Muscle of back (tissue), 11 donors: ENCODE data around the gene CCDC112. TPM values are rescaled to one million over a fixed set of nuclear protein-coding genes. Genes with fewer than 3 reads are reported as not detected.
"Not testable (repeated sequence)": the region's sequence is repeated elsewhere in the genome, so short reads cannot be mapped to it uniquely, and the experiment has no call there.

ENCODE experiments used
- DNase-seq, 3 donors: peaks; one replicate each; pipeline versions ENCODE4 v3.0.0 to v3.0.0-alpha.2; 2013
- polyA plus RNA-seq, 10 donors: library from polyadenylated mRNA; unstranded; fragments of 120-200 nt; gene quantifications; one replicate each; pipeline ENCODE4 v1.2.1, GENCODE V29; 2013; ENCODE audit not compliant: insufficient read length in 10 of 10

The CCDC112 gene
- polyA plus RNA-seq, 10 donors, result 6.6 to 12.4 (median 9.7) TPM

GRCh38 chr5:115262321-115263077, 34.0 kb downstream of the CCDC112 start, which contains the start of gene PGGT1B:
TSS of gene PGGT1B (minus strand) at chr5:115262877. CDS start at chr5:115262851, 26 bp downstream.
- DNase-seq, result peak; percentile 58 to 93 (median 80)

DNA sequence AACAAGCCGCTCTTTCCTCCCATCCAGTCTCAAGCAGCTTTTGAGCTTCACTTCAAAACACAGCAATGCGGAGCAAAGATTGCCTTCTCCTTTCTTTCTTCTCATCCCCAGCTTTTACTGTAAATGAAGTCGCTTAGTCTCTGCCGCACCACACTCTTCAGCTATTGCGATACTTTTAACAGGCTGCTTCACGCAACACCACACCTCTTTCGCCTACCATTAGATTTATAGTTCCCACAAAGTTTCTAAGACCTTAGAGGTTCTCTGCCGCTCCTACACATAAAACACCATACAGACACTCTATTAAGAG, 34.5 kb downstream of the CCDC112 start:
- peak in 1 of 3 donors; percentile 1 for DNase-seq

DNA sequence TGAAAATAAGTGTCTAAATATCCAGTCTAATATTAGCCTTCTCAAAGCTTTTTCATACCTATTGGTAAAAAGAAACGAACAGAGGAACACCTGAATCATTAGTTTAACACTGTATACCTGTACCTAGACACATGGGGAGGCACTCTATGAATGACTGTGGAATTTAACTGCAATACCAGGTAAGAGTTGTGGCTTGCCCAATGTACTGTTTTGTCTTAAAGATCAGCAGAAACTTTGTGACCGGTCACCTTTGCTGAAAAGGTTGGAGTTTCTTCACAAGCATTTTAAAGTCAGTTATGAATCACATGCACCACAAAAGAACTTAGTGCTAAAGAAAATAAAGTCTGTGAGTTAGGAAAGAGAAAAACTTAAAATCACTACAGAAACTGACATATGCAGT, 36.2 kb downstream of the CCDC112 start:
- no peak for DNase-seq

DNA sequence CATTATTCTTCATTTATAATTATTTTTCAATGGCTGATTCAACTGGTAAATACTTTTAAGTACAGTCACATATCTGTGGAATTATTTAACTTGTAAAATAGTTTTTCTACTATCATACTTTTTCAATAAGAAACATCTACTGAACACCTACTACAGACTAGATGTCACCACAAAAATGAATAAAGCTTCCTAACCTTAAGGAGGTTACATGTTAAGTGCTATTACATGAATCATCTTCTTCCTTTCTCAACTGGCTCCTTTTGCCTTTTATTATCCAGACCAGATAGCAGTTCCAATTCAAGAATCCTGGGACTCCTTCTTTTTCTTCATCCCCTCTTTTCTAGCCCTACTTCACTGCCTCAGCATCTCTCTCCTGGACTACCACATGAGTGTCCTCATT, 38.5 kb downstream of the CCDC112 start:
- DNase-seq, result no peak

- not testable (repeated sequence) for DNase-seq
These were observed 47.1 kb downstream of the CCDC112 start for GRCh38 chr5:115249379-115249778.

GRCh38 chr5:115246361-115246991, 50.0 kb downstream of the CCDC112 start:
- DNase-seq, result peak; percentile 15 to 48 (median 34)

DNA sequence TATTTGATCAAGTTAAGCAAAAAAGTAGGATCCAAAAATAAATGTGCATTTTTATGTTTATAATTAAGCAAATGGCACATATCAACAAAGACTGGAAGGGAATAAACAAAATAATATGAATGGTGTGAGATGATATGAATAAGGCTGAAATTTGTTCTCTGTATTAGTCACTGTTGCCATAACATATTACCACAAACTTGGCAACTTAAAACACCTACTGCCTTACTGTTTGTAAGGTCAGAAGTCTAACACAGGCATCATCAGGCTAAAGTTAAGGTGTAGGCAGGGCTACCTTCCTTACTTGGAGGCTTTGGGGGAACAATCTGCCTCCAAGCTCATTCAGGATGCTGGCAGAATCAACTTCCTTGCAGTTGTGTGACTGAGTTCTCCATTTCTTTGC, 53.0 kb downstream of the CCDC112 start:
- no peak for DNase-seq

DNA sequence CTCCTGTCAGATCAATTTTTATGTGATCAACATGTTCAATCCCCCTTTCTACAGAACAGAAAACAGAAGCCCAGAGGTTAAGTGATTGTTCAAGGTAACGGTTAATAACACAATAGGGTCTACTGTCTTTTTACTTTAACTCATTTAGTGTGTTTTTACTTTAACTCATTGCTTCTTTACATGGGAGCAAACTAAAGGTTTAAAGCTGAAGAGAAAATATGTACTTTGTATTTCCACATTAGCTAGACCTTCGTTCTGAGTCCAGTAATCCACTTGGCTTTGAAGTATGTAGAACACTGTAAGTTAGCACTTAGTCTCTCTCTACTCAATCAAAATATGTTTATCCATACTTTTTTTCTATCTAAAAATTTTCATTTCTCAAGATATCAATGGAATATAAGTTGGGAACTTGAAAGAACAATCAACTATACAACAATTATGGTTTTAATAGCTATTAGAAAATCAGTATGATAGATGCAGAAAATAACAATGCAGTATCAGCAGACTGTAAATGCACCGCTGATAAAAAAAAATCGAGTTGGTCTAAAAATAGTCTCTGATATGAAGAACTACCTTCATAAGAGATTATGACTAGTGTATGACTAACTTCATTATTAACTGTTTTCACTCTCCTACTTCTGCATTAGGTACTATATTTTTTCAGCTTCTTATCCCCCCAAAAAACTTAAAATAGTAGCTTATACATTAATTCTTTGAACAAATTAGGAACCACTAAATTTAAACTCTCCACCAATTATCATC, 54.4 kb downstream of the CCDC112 start:
- DNase-seq, result no peak

DNA sequence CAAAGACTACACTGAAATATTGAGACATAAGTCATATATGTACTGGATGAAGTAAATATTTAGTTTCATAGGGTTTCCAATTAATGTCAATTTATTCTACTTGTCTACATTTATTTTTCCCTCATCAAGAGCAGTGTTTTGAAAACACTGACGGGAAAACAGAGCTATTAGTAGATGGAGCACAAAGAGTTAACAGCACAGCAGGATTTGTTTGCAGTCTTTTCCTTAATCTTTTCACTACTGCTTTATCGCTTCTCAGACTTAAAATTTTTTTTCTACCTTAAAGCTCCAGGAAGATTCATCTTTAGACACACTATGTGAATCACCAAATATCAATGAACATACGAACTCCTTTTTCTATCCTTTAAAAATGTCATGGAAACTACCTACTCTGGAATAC, 59.4 kb downstream of the CCDC112 start:
- DNase-seq, result no peak

- no peak for DNase-seq
These were observed 59.9 kb downstream of the CCDC112 start for GRCh38 chr5:115236599-115236998.

- DNase-seq, result no peak
These were observed 64.9 kb downstream of the CCDC112 start for GRCh38 chr5:115231598-115231997.

GRCh38 chr5:115229606-115230005, 66.8 kb downstream of the CCDC112 start:
- DNase-seq, result no peak

DNA sequence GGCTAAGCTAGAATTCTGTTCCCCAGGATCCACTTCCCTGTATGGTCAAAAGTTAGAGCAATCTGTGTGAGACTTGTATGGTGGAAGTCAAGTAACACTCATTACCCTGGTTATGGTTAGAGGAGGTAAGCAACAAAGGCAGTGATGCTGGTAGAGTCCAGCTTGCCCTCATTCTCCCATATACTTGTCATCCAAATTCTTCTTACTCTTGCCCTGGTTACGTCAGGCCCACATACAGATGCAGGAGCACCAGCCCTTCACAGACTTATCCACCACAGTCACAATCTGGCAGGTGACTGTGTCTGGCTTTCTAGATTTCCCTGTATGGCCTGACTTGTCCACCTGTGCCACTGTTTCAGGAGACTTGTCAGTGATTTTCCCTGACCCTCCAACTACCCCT, 69.2 kb downstream of the CCDC112 start:
- DNase-seq, result no peak

Other genes with a start within 250 kb of the CCDC112 start
- 1 to 10 TPM; 1.6 to 3.3 (median 2.8) TPM for gene TRIM36, start 126.7 kb downstream of the CCDC112 start, polyA plus RNA-seq
- 10 to 100 TPM; 14.4 to 24.9 (median 18.9) TPM for gene PGGT1B, start 33.8 kb downstream of the CCDC112 start, polyA plus RNA-seq
- gene FEM1C, start 248.1 kb upstream of the CCDC112 start, polyA plus RNA-seq, result 10 to 100 TPM; 21.4 to 34.2 (median 25.9) TPM